Measurements from ENCODE around the gene CTIF.

Gene CTIF

GRCh38 chr18:48842259-48843061 lies 303.6 kb downstream of the CTIF start:
- no peak for DNase-seq

DNA sequence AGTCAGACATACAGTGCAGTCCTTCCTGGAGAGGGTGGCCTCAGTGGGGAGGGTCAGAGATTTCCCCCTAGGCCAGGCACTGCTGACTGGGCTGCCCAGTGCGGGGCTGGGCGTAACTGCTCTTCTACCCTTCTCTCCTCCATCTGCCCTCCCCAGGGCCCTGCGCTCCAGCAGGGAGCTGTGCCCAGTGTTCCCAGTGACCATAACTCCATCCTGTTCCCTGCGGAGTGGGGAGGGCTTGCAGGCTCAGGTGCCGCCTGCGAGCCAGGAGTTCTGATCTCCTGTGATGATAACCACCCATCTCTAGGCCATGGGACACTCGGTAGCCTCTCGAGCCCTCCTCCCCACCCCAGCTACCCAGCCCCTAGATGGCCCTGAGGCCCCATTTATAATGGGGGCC lies 304.3 kb downstream of the CTIF start:
- no peak for DNase-seq

- DNase-seq = no peak
Measured at GRCh38 chr18:48843596-48843995, 304.8 kb downstream of the CTIF start.

GRCh38 chr18:48844271-48844670 lies 305.4 kb downstream of the CTIF start:
- DNase-seq = no peak

DNA sequence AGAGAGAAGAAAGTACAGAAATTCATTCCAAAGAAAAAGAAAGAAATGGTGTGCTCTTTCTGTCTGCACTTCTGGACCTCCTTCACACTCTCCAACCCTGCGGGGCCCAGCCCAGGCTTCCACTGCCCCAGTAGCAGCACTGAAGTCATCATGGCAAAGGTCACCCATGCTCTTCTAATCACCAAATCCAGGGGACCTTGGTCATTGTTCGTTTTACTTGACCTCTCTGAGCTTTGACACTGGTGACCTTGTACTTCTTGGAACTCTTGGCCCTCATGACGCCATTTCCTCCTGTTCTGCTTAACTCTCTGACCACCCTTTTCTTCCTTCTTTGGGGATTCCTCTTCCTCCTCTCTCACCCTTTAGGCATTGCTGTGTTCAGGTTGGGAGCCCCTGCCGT lies 306.3 kb downstream of the CTIF start:
- no peak for DNase-seq

- no peak for DNase-seq
Measured at GRCh38 chr18:48846423-48846932, 307.6 kb downstream of the CTIF start.

- DNase-seq = no peak
Measured at GRCh38 chr18:48847807-48848486, 309.1 kb downstream of the CTIF start.

- no peak for DNase-seq
Measured at GRCh38 chr18:48848641-48849143, 309.9 kb downstream of the CTIF start.

DNA sequence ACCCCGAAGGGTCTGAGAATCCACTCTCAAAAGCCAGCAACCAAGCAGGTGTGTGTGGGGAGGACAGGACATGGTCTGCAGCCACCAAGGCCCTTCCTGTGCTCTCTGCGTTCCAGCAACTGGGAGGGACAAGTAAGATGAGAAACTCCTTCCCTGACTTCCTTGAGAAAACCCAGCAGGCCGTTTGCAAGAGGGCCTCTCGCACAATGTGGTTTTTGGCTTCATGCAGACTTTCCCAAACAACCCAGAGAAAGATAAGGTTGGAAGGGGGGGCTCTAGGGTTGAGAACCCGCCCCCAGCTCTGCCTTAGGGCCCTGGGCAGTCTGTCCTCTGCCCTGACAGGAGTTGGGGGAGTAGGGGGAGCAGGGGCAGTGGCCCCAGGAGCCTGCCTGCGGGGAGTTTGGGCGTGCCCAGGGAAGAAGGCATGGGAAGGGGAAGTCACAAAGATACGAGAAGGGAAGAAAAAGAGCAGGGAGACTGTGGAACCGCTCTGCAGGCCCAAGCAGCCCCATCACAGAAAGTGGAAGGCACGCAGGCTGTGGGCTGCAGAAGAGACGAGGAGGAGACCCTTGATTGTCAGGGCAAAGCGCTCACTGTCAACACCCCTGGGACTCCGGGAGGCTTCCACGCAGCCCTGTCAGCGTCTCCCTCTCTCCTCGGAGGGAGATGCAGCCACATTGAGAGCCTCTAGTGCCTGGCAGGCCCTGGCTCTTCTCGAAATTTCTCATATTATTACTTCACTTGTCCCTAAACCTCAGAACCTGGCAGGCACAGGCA lies 312.2 kb downstream of the CTIF start:
- no peak for DNase-seq

DNA sequence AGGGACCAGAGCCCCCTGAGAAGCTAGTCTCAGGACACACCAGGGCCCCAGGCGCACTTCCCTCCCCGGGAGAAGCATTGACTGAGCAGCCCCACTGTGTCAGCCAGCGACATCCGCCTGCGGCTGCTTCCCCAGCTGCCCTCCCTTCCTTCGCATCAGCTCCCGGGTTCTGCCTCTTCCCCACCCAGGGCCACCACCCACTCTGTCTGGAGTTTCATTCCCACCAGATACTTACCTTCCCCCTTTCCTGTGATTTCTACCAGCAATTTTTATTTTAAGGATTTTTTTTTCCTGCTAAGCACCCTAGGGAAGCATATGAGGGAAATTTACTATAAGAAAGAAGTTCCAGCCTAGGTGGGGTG lies 312.7 kb downstream of the CTIF start:
- DNase-seq = no peak

- DNase-seq = no peak
Measured at GRCh38 chr18:48852292-48852691, 313.5 kb downstream of the CTIF start.

GRCh38 chr18:48852794-48853193 lies 314.0 kb downstream of the CTIF start:
- DNase-seq = no peak

GRCh38 chr18:48853588-48853987 lies 314.8 kb downstream of the CTIF start:
- DNase-seq = no peak

GRCh38 chr18:48854780-48855179 lies 315.9 kb downstream of the CTIF start:
- no peak for DNase-seq

- DNase-seq = no peak
Measured at GRCh38 chr18:48855422-48856377, 316.9 kb downstream of the CTIF start.

- DNase-seq = no peak
Measured at GRCh38 chr18:48857023-48857694, 318.3 kb downstream of the CTIF start.

DNA sequence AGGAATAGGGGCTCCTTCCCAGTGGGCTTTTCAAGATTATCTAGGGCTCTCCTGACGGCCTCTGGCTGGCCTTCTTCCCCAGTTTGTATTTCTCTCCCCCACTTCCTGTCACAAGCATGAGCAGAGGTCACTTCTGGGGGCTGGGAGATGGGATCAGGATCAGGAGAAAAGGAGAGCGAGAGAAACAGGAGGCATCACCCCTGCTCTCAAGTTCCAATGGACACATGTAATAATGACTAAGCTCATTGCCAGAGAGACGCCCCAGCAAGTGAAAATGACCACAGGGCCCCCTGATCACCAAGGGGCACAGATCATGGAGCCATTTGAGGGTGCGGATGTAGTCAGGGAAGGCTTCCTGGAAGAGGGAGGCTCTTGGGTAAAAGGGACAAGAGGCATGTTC lies 319.8 kb downstream of the CTIF start:
- DNase-seq = no peak

DNA sequence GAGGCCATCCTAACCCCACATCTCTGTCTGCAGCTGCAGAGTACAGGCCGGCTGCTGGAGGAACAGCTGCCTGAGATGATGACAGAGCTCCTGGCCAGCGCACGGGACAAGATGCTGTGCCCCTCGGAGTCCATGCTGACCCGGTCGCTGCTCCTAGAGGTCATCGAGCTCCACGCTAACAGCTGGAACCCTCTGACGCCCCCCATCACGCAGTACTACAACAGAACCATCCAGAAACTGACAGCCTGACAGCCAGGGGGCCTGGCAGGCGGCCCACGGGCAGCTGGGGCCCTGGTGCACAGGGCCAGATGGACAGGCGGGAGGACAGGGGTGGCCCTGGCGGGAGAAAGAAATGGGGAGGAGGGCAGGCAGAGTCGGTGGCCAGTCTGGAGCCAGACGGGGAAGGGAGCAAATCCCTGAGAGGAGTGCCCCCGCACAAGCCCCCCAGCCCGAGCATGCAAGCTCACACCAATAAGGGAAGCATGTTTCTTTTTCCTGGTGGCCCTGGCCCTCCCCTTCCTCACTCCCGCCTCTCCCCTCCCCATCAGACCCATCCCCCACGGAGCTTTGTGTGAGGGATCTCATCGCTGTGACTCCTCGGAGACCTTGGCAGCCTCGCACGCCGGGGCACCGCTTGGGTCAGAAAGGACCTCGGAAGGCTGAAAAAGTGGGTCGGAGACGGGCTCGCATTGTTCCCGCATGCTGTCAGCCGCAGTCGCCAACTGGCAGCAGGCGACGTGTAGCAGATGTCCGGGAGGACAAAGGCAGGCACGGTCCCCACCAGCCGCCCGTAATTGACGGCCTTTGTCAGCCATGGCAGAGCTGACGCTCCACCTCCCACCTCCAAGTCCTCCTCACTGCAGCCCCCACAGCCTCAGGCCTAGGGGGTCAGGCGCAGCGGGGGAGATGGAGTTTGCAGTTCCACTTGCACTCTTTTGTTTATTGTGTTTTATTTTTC lies 320.8 kb downstream of the CTIF start:
- DNase-seq = no peak

DNA sequence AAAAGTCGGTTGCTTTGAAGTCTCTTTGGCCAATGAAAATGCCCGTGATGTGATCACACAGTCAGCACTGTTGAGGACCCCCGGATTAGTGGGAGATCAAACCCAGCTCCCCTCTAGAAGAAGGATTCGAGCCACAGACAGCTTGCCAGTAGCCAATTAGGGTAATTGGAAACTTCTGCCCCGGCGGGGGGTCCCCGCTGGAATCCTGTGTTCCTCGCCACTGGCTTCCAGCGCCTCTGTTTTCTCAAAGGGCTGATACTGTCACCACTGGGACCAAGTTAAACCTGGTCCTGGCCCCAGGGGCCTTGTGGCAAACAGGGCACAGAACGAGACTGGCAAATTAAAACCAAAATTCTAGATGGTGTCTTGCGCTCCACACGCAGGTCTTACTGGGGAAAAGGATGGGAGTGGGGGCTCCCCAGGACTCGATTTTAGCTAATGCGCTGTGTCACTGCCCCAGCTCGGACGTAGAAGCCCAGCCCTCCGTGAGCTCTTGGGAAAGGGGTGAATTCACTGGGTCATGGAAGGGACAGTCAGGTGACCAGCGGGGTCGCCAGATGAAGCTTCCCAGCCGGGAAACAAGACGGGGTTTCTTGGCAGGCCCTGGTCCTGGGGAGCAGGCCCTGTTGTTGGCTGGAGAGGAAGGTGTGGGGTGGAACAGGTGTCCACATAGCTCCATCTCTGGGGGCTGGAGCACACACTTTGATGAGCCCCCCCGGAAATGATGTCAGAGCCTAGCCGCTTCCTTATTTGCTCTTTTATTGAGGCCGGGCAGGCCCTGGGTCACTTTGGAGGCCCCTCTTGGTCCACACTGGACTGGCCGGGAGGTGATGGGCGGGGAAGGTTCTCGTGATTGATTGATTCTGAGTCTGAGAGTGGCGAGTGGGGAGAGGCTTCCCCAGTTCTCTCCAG lies 321.7 kb downstream of the CTIF start:
- no peak for DNase-seq

Measured in DMS79 (cell line).